Skeletal muscle tissue (tissue), 4 donors: ENCODE measurements around the gene NF1. TPM values are rescaled to one million over a fixed set of nuclear protein-coding genes. Genes with fewer than 3 reads are reported as not detected.
"Not testable (repeated sequence)": the region's sequence is repeated elsewhere in the genome, so short reads cannot be mapped to it uniquely, and the experiment has no call there.

Source experiments
- H3K27ac ChIP-seq: one replicate; pipeline ENCODE4 v1.7.0; 2013; ENCODE audit warnings: mild to moderate bottlenecking, low read depth, low read length, inconsistent platforms
- H3K27me3 ChIP-seq, 3 donors: one replicate each; pipeline ENCODE4 v1.7.0; 2013; ENCODE audit warnings: low read length in 3 of 3; ENCODE audit not compliant: control insufficient read depth in 3 of 3, insufficient read depth in 3 of 3
- H3K36me3 ChIP-seq, 3 donors: one replicate each; pipeline ENCODE4 v1.7.0; 2013; ENCODE audit warnings: low read length in 3 of 3; ENCODE audit not compliant: control insufficient read depth in 3 of 3, insufficient read depth in 3 of 3
- H3K4me1 ChIP-seq, 3 donors: one replicate each; pipeline ENCODE4 v1.7.0; 2013; ENCODE audit warnings: low read length in 3 of 3, mild to moderate bottlenecking in 3 of 3; ENCODE audit not compliant: control insufficient read depth in 3 of 3, insufficient read depth in 3 of 3
- H3K4me3 ChIP-seq, 3 donors: one replicate each; pipeline ENCODE4 v1.7.0; 2013; ENCODE audit warnings: low read length in 3 of 3
- H3K9ac ChIP-seq, 3 donors: one replicate each; pipeline ENCODE4 v1.7.0; 2013; ENCODE audit warnings: low read length in 3 of 3, mild to moderate bottlenecking in 3 of 3, moderate library complexity in 2 of 3, low read depth in 1 of 3
- H3K9me3 ChIP-seq, 3 donors: one replicate each; pipeline ENCODE4 v1.7.0; 2013; ENCODE audit warnings: low read length in 3 of 3; ENCODE audit not compliant: control insufficient read depth in 3 of 3
- total RNA-seq: library from RNA; depleted of rRNA; stranded (reverse); fragments of >200 nt; gene quantifications from one replicate; pipeline ENCODE4 v1.2.3, GENCODE V29; 2014
- donor health status: Osteomylitis.

Gene NF1
- total RNA-seq, 1 donor from 2014 or later = 76.2 TPM

DNA sequence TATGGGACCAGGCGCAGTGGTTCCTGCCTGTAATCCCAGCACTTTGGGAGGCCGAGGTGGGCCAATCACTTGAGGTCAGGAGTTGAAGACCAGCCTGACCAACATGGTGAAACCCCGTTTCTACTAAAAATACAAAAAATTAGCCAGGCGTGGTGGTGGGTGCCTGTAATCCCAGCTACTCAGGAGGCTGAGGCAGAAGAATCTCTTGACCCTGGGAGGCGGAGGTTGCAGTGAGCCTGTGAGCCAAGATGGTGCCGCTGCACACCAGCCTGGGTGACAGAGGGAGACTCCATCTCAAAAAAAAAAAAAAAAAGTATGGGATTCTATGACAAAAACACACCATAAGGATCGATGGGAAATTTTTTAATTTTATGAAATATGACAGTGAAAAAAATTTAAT lies 217.4 kb downstream of the NF1 start:
- H3K27me3 ChIP-seq, H3K4me3 ChIP-seq, H3K4me1 ChIP-seq, H3K27ac ChIP-seq, H3K9ac ChIP-seq, H3K9me3 ChIP-seq, H3K36me3 ChIP-seq: not testable (repeated sequence)

DNA sequence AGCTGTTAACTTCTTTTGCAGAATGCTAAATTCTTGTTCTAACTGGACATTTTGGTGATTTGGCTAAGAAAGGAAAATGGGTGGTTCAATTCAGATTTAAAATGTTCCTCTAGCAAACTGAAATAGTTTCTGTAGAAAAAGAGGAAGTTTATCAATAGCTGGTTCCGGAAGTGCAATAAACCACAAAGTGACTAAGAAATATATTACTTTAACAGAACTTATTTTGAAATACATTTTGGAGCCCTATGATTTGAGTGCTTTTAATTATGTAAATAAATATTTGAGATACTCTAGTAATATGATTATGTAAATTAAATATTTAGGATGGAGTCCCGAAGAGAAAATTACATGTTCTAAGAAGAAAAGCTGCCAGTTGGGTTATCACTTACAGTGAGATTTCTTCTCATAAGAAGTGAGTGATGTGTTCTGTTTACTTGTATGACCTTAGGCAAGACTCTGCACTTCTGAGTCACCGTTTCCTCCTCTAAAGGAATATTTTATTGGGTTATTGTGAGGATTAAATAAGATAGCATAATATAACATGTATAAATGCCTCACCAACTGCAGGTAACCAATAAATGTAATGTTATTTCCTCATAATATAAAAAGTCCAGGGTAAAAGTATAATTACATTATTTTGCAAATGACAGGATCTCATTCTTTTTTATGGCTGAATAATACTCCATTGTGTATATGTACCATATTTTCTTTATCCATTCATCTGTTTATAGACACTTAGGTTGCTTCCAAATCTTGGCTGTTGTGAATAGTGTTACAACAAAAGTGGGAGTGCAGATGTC lies 219.4 kb downstream of the NF1 start, which contains the start of gene EVI2B:
EVI2B (minus strand) TSS at position 73 of the 800 bp plus-strand sequence. CDS start 8,445 bp downstream, outside the sequence.
- H3K27ac ChIP-seq = peak within 1 kb of the TSS; percentile 27
- H3K4me1 ChIP-seq = no peaks in the 10 kb centered on the region
- no peaks in the 10 kb centered on the region for H3K27me3 ChIP-seq
- H3K4me3 ChIP-seq = no peak within 1 kb of the TSS
- no peaks in the 10 kb centered on the region for H3K36me3 ChIP-seq
- no peak within 1 kb of the TSS for H3K9ac ChIP-seq
- no peaks in the 10 kb centered on the region for H3K9me3 ChIP-seq

GRCh38 chr17:31314782-31315100 lies 220.0 kb downstream of the NF1 start:
- Histone ChIP-seq H3K4me3 (no peak overlapping the region), H3K9me3 (no peaks in the 10 kb centered on the region), H3K27ac (no peak overlapping the region), H3K4me1 (no peaks in the 10 kb centered on the region), H3K9ac (no peak overlapping the region), H3K27me3 (no peaks in the 10 kb centered on the region), H3K36me3 (no peaks in the 10 kb centered on the region)

GRCh38 chr17:31318298-31318801 lies 223.6 kb downstream of the NF1 start:
- peak overlapping the region in 1 of 3 donors; percentile 17 for H3K4me3 ChIP-seq
- H3K27me3 ChIP-seq = no peaks in the 10 kb centered on the region
- no peaks in the 10 kb centered on the region for H3K36me3 ChIP-seq
- H3K9ac ChIP-seq = no peak overlapping the region
- H3K4me1 ChIP-seq = no peaks in the 10 kb centered on the region
- no peaks in the 10 kb centered on the region for H3K9me3 ChIP-seq
- peak overlapping the region; percentile 53 for H3K27ac ChIP-seq

- Histone ChIP-seq H3K4me1 (no peaks in the 10 kb centered on the region), H3K36me3 (no peaks in the 10 kb centered on the region), H3K27me3 (no peaks in the 10 kb centered on the region), H3K9me3 (no peaks in the 10 kb centered on the region), H3K4me3 (peak overlapping the region in 1 of 3 donors; percentile 17), H3K9ac (no peak overlapping the region), H3K27ac (peak overlapping the region; percentile 53)
Observed at GRCh38 chr17:31318851-31319661, 224.3 kb downstream of the NF1 start.

DNA sequence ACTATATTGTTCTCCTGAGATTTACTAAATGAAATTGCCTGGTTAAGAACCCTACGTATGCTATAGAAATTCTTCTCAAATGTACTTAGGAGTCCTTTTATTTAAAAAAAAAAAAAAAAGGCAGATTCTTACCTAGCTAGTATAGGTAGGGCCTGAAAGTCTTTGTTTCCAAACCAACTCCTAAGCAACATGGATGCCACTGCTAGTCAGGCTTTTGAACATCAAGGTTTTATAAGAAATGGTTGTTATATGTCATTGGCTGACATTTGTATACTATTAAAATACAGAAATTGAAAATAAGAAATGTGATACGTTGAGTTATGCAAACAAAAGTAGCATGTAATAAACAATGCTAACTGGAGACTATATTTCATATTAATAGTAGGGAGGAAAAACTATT lies 225.5 kb downstream of the NF1 start:
- no peaks in the 10 kb centered on the region for H3K4me1 ChIP-seq
- no peak overlapping the region for H3K9ac ChIP-seq
- no peak overlapping the region for H3K4me3 ChIP-seq
- no peaks in the 10 kb centered on the region for H3K36me3 ChIP-seq
- no peak overlapping the region for H3K27ac ChIP-seq
- no peaks in the 10 kb centered on the region for H3K27me3 ChIP-seq
- no peaks in the 10 kb centered on the region for H3K9me3 ChIP-seq

GRCh38 chr17:31320791-31321190 lies 226.0 kb downstream of the NF1 start:
- peaks cover 0 to 1% (median under 1%) of the 10 kb centered on the region in 3 donors for H3K36me3 ChIP-seq
- H3K9ac ChIP-seq = no peak overlapping the region
- H3K27me3 ChIP-seq = no peaks in the 10 kb centered on the region
- H3K4me1 ChIP-seq = no peaks in the 10 kb centered on the region
- no peaks in the 10 kb centered on the region for H3K9me3 ChIP-seq
- no peak overlapping the region for H3K27ac ChIP-seq
- no peak overlapping the region for H3K4me3 ChIP-seq

- Histone ChIP-seq H3K27me3 (no peaks in the 10 kb centered on the region), H3K9ac (no peak within 1 kb of the TSS), H3K36me3 (peaks cover 3 to 6% (median 5%) of the 10 kb centered on the region in 3 donors), H3K27ac (no peak within 1 kb of the TSS), H3K9me3 (no peaks in the 10 kb centered on the region), H3K4me3 (no peak within 1 kb of the TSS), H3K4me1 (no peaks in the 10 kb centered on the region)
Observed at GRCh38 chr17:31321481-31321880, 226.7 kb downstream of the NF1 start, which contains the start of gene EVI2A. Gene EVI2A, minus strand, starts transcription at chr17:31321622. Its CDS starts 2,609 bp downstream, at chr17:31319013.

DNA sequence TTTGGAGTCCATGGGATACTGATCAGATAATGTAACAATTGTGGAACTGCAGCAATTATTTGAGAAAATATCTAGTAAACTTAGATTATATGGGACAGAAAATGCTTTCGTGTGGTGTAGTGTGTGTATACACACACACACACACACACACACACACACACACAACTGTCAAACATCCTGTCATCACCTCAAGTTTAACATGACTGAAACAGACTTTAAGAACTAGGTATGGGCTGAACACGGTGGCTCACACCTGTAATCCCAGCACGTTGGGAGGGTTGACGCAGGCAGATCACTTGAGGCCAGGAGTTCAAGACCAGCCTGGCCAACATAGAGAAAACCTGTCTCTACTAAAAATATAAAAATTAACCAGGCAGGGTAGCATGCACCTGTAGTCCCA lies 227.2 kb downstream of the NF1 start:
- Histone ChIP-seq H3K9me3 (no peaks in the 10 kb centered on the region), H3K4me3 (no peak overlapping the region), H3K27ac (no peak overlapping the region), H3K4me1 (no peaks in the 10 kb centered on the region), H3K9ac (no peak overlapping the region), H3K36me3 (peaks cover 3 to 7% (median 5%) of the 10 kb centered on the region in 3 donors), H3K27me3 (no peaks in the 10 kb centered on the region)

GRCh38 chr17:31323551-31323950 lies 228.8 kb downstream of the NF1 start:
- no peak overlapping the region for H3K27ac ChIP-seq

More at GRCh38 chr17:31323551-31323950, 228.8 kb downstream of the NF1 start:
- H3K4me3 ChIP-seq = no peak overlapping the region
- H3K9me3 ChIP-seq = no peaks in the 10 kb centered on the region
- no peaks in the 10 kb centered on the region for H3K4me1 ChIP-seq
- no peaks in the 10 kb centered on the region for H3K27me3 ChIP-seq
- peaks cover 3 to 14% (median 10%) of the 10 kb centered on the region in 3 donors for H3K36me3 ChIP-seq
- no peak overlapping the region for H3K9ac ChIP-seq
